ENCODE results near the gene RMRP.
"Not testable (repeated sequence)": the region's sequence is repeated elsewhere in the genome, so short reads cannot be mapped to it uniquely, and the experiment has no call there.

GRCh38 chr9:35638751-35639150 is 19.1 kb downstream of the RMRP start:
- not testable (repeated sequence) for TF ChIP-seq EZH2 (IDR thresholded peaks at IDR 0.05; ENCODE audit: low read length, unreplicated experiment); CTCF (conservative IDR thresholded peaks at IDR 0.05; ENCODE audit: low read depth, low read length)
